ENCODE measurements around the gene ZNF487.
A peak's percentile ranks its signal among the peaks of the same experiment; 100 is the strongest.
"Not testable (repeated sequence)": the region's sequence is repeated elsewhere in the genome, so short reads cannot be mapped to it uniquely, and the experiment has no call there.

Gene ZNF487

DNA sequence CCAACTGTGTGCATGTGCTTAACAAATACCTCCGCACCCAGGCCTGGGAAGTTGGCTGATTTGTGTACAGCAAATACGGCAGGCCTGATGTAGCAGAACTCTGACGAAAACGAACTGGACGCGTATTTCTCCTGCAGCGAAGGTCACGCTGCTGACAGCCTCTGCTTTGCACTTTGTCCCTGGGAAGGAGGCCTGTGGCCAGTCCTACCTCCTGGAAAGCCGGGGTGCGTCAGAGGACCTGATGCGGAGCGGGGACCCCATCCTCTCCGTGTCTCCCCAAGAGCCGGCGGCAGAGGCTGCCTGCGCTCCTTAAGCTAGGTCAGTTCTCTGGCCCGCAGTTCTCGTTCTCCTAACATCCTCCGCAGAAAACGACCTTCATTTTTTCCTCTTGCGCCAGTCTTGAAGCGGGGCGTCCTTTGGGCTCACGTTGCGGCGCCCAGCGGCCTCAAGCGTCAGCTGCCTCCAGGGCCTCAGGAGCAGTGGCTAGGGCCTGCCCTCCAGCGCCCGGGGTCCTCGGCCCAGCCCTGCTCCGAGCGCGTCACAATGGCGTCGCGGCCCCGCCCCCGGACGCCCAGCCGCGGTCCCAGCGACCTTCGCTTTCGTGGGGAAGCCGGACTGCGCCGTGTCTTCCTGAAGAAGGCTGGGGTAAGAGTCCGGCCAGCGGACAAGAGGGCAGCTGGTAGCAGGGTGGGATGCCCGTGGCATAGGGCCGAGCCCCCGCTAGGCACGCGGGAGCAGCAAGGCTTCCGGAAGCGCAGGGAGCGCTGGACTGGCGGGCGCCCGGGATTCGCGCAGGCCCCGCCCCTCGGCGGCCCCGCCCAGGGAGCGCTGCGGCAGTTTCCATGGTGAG is at the start of gene ZNF487:
Gene ZNF487, plus strand, starts transcription at position 821 of the 850 bp plus-strand sequence. CDS start 38,703 bp downstream, outside the sequence.
- TF ChIP-seq, protein P1, sequence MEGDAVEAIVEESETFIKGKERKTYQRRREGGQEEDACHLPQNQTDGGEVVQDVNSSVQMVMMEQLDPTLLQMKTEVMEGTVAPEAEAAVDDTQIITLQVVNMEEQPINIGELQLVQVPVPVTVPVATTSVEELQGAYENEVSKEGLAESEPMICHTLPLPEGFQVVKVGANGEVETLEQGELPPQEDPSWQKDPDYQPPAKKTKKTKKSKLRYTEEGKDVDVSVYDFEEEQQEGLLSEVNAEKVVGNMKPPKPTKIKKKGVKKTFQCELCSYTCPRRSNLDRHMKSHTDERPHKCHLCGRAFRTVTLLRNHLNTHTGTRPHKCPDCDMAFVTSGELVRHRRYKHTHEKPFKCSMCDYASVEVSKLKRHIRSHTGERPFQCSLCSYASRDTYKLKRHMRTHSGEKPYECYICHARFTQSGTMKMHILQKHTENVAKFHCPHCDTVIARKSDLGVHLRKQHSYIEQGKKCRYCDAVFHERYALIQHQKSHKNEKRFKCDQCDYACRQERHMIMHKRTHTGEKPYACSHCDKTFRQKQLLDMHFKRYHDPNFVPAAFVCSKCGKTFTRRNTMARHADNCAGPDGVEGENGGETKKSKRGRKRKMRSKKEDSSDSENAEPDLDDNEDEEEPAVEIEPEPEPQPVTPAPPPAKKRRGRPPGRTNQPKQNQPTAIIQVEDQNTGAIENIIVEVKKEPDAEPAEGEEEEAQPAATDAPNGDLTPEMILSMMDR (IDR thresholded peaks at IDR 0.05; ENCODE audit: low read depth, low read length) = peak; percentile 21
- DNase-seq (ENCODE audit: extremely low read depth, low read depth) = peak; percentile 74

DNA sequence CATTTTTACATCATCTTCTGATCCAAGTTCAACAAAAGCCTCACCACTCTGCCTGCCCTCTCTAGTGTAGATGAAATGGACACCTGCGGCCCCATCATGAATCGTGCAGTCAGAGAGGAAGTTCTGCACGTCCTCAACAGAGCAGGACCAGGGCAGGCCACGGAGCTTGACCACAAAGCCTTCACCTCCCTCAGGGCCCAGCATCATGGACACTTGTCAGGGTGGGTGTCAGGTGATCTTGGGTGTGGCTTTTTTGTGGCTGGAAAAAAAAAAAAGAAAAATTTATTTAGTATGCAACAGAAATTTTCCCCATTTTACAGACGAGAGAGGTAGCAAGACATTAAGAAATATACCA is 49.3 kb upstream of the ZNF487 start:
- no peak for DNase-seq (ENCODE audit: extremely low read depth, low read depth)

DNA sequence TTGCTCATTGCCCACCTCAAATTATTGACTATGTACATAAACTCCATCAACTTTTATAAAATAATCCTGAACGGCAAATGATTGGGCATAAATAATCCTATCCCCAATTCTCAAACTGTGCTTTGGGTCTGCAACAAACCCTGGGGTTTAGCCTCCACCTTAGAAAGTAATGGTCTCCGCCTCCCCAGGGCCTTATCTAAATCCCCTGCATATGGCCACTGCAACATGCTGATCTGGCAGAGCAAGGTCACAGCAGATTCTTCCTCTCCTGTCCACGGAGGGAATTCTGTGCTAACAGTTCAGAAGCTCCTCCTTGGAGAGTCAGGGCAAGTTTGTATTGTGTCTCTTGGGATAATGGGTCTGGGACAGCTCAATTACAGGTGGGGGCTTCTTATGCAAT is 47.0 kb upstream of the ZNF487 start:
- no peak for DNase-seq (ENCODE audit: extremely low read depth, low read depth)
- TF ChIP-seq, protein P1 (IDR thresholded peaks at IDR 0.05; ENCODE audit: low read depth, low read length) = no peak

More for the DNA sequence above, 49.3 kb upstream of the ZNF487 start:
- TF ChIP-seq, protein P1 (IDR thresholded peaks at IDR 0.05; ENCODE audit: low read depth, low read length) = no peak

- TF ChIP-seq, protein P1 (IDR thresholded peaks at IDR 0.05; ENCODE audit: low read depth, low read length) = no peak
Observed at GRCh38 chr10:43390333-43390732, 46.6 kb upstream of the ZNF487 start.

DNA sequence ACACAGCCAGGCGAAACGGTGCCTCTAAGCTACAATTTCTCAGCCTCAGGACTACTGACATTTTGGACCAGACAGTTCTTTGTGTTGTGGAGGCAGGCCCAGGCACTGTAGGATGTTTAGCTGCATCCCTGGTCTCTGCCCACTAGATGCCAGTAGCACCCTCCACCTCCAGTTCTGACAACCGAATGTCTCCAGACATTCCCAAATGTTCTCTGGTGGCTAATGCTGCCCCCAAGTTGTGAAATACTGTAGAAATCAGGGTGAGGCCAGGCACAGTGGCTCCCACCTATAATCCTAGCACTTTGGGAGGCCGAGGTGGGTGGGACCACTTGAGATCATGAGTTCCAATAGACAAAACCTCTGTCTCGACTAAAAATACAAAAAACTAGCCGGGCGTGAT is 46.2 kb upstream of the ZNF487 start:
- TF ChIP-seq, protein P1 (IDR thresholded peaks at IDR 0.05; ENCODE audit: low read depth, low read length) = peak; percentile 61
- no peak for DNase-seq (ENCODE audit: extremely low read depth, low read depth)

More at GRCh38 chr10:43390333-43390732, 46.6 kb upstream of the ZNF487 start:
- DNase-seq (ENCODE audit: extremely low read depth, low read depth) = no peak

DNA sequence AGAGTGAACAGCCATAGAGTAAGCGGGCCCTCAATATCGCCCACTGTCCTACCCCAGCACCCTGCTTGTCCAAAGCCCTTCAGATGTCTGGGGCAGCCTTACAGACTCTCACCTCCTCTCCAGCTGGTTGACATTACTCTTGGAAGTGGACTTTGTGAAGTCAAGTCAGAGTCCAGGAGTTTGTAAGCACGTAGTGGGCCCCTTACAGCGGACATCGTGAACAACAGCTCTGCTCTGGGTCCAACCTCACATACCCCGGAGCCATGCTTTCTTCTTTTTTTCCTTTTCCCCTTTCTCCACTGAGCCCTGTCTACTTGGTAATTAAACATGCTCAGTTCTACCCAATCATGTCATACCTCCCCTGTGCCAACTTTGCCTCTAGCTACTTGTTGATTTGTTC is 45.4 kb upstream of the ZNF487 start:
- DNase-seq (ENCODE audit: extremely low read depth, low read depth) = no peak
- TF ChIP-seq, protein P1 (IDR thresholded peaks at IDR 0.05; ENCODE audit: low read depth, low read length) = no peak

DNA sequence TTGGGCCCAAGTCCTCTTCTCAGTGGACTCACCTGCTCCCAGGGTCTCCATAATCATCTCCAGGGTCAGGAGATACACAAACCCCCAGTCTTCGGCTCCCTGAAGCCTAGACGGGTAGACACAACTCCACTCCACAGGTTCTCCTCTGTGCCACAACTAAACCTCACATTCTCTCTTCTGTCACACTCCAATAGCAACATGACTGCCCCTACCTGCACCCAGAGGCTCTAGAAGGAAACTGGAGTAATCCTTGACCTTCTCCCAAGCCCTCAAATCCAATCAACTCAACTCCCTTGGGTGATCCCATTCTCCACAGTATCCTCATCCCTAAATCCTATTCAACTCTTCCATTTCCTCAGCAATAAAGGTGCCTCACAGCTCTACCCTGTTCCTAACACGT is 44.2 kb upstream of the ZNF487 start:
- no peak for DNase-seq (ENCODE audit: extremely low read depth, low read depth)
- TF ChIP-seq, protein P1 (IDR thresholded peaks at IDR 0.05; ENCODE audit: low read depth, low read length) = no peak

- DNase-seq (ENCODE audit: extremely low read depth, low read depth) = not testable (repeated sequence)
Observed at GRCh38 chr10:43393186-43393585, 43.7 kb upstream of the ZNF487 start.
